HG03439 (cell line): ENCODE data around the gene HARBI1.

Experiments used
- ATAC-seq: cut with Tn5 transposase; IDR thresholded peaks from one replicate; pipeline ENCODE4 v1.9.1; 2021; ENCODE audit warnings: mild to moderate bottlenecking, moderate library complexity; ENCODE audit not compliant: unreplicated experiment

HARBI1 gene

DNA sequence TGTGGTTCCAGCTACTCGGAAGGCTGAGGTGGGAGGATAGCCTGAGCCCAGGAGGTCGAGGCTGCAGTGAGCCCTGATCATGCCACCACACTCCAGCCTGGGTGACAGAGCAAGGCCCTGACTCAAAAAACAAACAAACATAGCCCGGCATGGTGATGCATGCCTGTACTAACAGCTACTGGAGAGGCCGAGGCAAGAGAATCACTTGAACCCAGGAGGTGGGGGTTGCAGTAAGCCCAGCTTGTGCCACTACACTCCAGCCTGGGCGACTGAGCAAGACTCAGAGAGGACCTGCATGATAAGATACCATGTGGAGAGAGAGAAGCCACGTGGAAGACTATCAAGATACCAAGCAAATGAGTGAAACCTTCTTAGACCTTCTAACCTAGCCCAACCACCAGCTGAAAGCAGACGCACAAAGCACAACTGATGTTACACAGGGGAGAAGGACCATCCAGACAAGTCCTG, 59.3 kb downstream of the HARBI1 start:
- ATAC-seq: no peak

DNA sequence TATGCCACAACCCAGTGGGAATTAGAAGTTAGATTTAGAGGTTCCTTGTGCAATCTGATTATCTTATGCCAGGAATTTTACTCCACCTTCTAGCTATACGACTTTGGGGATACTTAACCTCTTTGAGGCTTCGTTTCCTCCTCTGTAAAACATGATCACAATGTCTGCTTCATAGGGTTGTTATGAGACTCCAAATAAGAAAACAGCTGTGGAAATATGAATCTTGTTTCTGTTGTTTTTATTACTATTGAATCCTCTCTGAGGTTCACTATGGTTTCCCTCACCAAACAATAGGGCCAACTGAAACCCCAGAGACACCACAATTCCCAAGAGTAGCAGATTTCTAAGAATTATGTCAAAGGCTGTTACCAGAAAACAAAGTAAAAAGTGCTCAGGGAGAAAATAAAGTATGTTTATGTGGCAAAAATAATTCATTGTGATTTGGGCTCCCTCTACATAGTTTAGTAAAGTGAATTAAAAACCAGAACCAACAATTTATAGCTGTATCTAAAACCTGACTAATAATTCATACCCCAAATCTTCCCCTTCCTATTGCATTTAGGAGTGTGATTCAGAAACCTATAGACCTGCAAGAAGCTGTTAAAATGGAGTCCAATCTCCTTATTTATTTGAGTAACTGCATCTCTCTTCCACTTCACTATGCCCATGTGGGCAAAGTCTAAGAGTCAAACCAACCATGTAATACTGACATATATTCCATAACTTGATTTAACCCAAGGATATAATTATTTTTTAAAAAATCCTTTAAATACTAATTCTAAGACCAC, 61.6 kb downstream of the HARBI1 start:
- no peak for ATAC-seq

DNA sequence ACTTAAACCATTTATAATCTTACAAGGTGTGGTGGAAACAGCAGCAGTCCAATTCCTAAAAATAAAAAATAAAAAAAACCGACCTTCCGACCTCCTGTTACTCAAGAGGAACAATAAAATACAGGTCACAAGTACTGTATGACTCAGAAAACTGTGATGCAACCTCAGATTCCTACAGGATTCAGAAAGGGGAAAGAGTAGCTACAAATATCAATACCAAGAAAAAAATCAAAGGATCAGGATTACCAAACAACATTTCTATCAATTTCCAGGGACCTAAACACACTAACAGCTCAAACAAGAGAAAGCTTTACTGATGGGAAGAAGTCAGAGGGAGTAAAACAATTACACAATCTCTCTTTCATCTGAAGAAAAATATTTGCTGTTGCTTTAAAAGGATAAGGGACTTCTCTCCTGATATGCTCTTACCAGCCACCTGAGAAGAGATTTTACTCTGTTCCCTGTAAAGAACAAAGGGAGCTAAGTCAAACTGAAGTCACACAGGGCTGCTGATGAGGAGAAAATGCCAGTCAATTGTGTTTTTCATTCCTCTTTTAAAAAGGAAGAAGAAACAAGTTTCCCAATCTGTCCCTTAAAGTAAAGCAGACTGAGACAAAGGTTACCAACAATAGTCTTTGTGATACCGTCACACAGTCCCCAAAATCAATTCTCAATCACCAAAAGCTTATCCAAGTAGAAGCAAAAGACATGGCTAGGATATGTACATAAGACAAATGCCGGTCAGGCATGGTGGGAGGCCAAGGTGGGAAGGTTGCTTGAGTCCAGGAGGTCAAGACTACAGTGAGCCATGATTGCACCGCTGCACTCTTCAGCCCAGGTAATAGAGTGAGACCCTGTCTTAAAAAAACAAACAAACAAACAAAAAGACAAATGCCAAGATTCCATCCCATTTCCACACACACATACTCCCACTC, 62.5 kb downstream of the HARBI1 start:
- ATAC-seq: no peak

DNA sequence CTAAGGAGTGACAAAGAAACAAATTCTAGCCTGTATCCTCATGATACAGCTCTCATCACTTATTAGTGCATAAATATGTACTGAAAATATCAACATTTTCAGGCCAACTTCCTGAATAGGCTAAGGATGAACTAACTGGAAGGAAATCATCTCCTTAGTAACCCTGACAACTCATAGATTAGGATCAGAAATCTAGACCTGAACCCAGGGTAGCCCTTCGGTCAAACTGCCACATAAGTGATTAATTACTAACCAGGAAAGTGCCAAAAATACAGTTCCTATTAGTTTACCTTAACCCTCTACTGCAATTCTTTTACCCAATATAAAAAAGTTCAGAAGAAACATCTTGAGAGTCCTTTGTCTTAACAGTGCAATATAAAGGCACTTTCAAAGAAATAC, 63.2 kb downstream of the HARBI1 start:
- ATAC-seq: no peak
